NB4 (cell line): Measurements from ENCODE around the gene ANKRD42.

Experiments used
- DNase-seq: peaks from one replicate; pipeline ENCODE4 v3.0.0; 2010; ENCODE audit warnings: low read depth
- H3K4me3 ChIP-seq: one replicate; pipeline ENCODE4 v1.5.1; 2011; ENCODE audit warnings: mild to moderate bottlenecking, low read depth, low read length, moderate library complexity
- MYC ChIP-seq: IDR thresholded peaks from 2 replicates; pipeline ENCODE4 v1.6.1; 2011; ENCODE audit warnings: low read depth, low read length
- POLR2A ChIP-seq: IDR thresholded peaks from 2 replicates; pipeline ENCODE4 v1.6.1; 2011; ENCODE audit warnings: mild to moderate bottlenecking; ENCODE audit not compliant: insufficient read length; ENCODE audit errors: extremely low read depth
- TF ChIP-seq, protein P1 (sequence below): IDR thresholded peaks from one replicate; pipeline ENCODE4 v1.5.1; 2012; ENCODE audit warnings: low read depth, low read length
- TF ChIP-seq, protein P2 (sequence below): IDR thresholded peaks from 2 replicates; pipeline ENCODE4 v1.6.1; 2011; ENCODE audit warnings: low read depth, low read length

ANKRD42 gene

DNA sequence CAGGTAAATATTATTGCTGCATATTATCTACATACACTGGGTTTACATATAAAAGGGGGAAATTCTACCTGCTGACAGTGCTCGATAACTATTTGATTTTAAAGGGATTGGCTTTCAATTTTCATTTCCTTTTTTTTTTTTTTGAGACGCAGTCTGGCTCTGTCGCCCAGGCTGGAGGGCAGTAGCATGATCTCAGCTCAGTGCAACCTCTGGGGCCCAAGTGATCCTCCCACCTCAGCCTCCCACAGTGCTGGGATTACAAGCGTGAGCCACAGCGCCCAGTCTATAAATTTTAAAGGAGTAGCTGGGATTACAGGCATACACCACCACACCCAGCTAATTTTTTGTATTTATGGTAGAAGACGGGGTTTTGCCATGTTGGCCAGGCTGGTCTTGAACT, 39.7 kb upstream of the ANKRD42 start:
- no peak for DNase-seq
- no peak overlapping the region for H3K4me3 ChIP-seq
- TF ChIP-seq, protein P1, sequence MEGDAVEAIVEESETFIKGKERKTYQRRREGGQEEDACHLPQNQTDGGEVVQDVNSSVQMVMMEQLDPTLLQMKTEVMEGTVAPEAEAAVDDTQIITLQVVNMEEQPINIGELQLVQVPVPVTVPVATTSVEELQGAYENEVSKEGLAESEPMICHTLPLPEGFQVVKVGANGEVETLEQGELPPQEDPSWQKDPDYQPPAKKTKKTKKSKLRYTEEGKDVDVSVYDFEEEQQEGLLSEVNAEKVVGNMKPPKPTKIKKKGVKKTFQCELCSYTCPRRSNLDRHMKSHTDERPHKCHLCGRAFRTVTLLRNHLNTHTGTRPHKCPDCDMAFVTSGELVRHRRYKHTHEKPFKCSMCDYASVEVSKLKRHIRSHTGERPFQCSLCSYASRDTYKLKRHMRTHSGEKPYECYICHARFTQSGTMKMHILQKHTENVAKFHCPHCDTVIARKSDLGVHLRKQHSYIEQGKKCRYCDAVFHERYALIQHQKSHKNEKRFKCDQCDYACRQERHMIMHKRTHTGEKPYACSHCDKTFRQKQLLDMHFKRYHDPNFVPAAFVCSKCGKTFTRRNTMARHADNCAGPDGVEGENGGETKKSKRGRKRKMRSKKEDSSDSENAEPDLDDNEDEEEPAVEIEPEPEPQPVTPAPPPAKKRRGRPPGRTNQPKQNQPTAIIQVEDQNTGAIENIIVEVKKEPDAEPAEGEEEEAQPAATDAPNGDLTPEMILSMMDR: no peak
- TF ChIP-seq MYC (no peak), POLR2A (no peak)
- TF ChIP-seq, protein P2, sequence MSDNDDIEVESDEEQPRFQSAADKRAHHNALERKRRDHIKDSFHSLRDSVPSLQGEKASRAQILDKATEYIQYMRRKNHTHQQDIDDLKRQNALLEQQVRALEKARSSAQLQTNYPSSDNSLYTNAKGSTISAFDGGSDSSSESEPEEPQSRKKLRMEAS: no peak

DNA sequence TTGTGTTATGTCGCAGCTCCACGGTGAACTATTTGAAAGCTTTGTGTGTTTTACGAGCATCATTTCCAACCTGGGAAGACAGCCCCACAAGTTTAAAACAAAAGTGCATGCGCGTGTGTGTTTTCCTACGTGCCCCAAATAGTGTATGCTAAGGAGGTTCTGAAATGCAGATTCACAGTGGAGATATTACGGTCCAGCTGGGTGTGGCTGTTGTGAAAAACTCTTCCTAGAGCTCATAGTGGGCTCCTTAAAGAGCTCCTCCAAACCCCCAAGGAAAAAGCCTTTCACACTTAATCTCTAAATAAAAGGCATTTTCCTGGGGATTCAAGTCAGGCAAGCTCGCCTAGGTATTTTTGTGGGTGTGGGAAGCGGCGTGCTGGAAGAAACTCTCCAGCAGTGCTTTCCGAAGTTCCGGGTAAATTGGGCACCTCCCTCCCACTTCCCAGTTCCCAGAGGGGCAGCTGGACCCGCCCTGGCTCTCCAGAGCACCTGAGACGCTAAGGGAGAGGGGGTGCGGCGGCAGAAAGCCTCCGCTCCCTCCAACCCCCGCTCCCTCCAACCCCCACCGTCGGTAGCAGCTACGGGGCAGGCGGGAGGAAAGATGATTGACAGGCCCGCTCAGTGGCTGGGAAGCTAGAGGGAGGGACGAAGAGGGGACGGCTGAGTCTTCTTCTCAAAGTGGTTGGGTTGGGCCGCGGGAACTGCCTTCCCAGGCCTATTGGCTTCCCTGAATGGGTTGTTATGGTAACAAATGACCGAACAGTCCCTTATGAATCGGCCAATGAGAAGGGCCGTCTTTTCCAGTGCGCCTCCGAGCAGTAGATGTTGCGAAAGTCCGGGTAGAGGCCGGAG, 37.1 kb upstream of the ANKRD42 start:
- peak overlapping the region; percentile 82 for H3K4me3 ChIP-seq
- TF ChIP-seq, protein P2: no peak
- TF ChIP-seq POLR2A (no peak), MYC (no peak)
- TF ChIP-seq, protein P1: no peak
- peak; percentile 100 for DNase-seq

DNA sequence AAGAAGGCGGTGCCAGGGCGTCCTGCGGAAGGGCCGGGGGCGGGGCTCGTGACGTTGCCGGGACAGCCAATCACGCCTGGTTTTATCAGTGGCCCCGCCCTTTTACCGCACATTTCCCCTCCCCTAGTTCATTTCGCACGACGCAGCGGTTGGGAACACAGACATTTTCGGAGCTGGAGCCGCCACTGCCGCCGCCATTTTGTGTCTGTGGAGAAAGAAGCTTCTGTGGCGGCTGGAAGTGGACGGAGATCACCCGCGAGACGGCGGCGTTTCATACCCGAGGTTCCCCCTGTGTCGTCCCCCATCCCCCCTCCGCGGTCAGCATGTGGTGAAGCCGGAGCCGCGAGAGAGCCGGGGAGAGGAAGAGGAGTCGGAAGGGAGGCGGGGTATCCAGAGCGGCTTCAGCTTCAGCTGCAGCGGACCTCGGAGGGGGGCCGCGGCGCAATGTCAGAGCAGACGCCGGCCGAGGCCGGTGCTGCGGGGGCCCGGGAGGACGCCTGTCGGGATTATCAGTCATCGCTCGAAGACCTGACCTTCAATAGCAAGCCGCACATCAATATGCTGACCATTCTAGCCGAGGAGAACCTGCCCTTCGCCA, 36.4 kb upstream of the ANKRD42 start, which contains the start of gene PCF11:
Gene PCF11 (plus strand): TSS at position 136 of the 598 bp plus-strand sequence. CDS start 309 bp downstream, at position 445.
- DNase-seq: no peak
- TF ChIP-seq POLR2A (peak; percentile 99), MYC (peak; percentile 90; the same call in 1 of the 2 replicates)
- TF ChIP-seq, protein P2: no peak; the same call in 1 of the 2 replicates
- TF ChIP-seq, protein P1: no peak
- peak within 1 kb of the TSS; percentile 95 for H3K4me3 ChIP-seq

DNA sequence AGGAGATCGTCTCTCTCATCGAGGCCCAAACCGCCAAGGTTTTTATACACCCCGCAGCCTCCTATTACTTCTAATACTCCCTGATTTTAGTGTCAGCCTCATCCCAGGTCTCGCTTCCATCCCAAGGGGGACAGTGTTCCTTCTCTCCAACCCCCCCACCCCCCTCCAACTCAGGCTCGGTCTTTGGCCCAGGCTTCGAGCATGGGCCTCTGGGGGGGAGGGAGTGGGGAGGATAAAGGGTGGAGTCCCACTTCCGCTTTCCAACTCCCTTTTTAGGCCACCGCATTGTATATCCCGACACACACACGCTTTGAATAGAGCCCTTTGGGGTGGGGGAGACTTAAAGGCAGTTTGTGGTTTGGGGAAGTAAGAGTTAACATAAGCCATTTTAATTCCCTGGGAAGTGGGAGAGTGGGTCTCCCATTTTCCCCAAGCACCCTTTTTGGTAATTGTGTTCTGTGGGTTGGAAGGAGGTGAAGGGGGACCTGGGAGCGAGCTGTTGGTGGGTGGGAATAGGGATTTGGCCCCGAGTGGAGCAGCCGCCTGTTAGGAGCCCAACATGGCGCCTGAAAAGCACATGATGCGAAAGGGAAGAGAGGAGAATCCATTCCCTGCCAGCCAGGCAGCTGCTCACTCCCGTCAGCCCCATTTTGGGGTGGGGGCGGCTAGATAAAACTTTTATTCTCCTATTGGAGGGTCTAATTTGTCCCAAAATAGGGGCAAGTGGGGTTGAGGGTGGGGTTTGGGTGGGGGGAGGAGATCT, 35.7 kb upstream of the ANKRD42 start:
- TF ChIP-seq POLR2A: peak; percentile 5
- TF ChIP-seq, protein P1: no peak
- peak; percentile 90 for TF ChIP-seq MYC
- TF ChIP-seq, protein P2: peak; percentile 83
- peak; percentile 97 for DNase-seq
- H3K4me3 ChIP-seq: peak overlapping the region; percentile 95

DNA sequence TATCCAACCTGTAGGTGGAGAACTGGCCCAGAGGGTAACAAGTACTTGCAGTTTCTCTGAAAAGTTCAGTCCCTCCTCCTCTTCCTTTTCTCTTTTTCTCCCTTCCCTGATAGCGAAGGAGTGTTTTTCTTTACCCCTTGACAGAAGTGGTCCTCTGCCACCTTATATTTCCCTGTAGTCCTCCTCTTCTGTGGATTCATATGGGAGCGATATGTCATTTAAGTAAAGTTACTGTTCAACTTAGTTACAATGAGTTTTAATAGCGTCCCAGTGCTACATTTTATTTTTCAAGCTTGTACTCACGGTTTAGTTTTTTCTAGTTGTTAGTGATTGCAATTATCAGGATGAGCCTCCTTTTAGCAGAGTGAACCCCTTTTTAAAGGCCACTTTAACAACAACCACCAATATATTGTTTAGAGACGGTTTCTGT, 35.1 kb upstream of the ANKRD42 start:
- DNase-seq: peak; percentile 74

More for the DNA sequence above, 35.1 kb upstream of the ANKRD42 start:
- H3K4me3 ChIP-seq: peak overlapping the region; percentile 95
- TF ChIP-seq POLR2A (no peak), MYC (no peak; the same call in 1 of the 2 replicates)
- TF ChIP-seq, protein P2: no peak
- TF ChIP-seq, protein P1: no peak
